HCT116 (cell line): ENCODE results near the gene CCNB2. TPM values are rescaled to one million over a fixed set of nuclear protein-coding genes. Genes with fewer than 3 reads are reported as not detected.

Experiments used
- ATAC-seq: fragments of 200-7000 bp; cut with Tn5 transposase; 2 replicates; pipeline ENCODE4 v1.9.1; 2020; ENCODE audit warnings: mild to moderate bottlenecking, moderate library complexity
- BruUV-seq: library from RNA; stranded (reverse); fragments of 400-500 nt; replicated peaks from 2 replicates; lab custom pipeline; 2021; lab: Mats Ljungman, UMichigan
- CTCF ChIA-PET: fragments of 300-600 bp; sonication (Branson Sonifier 250); formaldehyde crosslinking; loops from one replicate; lab custom pipeline; 2021; ENCODE audit warnings: antibody characterized with exemption; lab: Charles Lee
- POLR2A ChIA-PET: fragments of 300-600, 350-600 bp; sonication (Branson Sonifier 250); formaldehyde crosslinking; loops from one replicate; lab custom pipeline; 2021; ENCODE audit warnings: antibody characterized with exemption; lab: Charles Lee
- RAD21 ChIA-PET, 2 experiments: fragments of 300-600 bp; sonication (Branson Sonifier 250); formaldehyde crosslinking; loops; one replicate each; lab custom pipeline; 2023; ENCODE audit warnings: low total read pairs in 2 of 2; ENCODE audit not compliant: uncharacterized antibody in 2 of 2, unreplicated experiment in 2 of 2, low non-redundant PET in 1 of 2; lab: Charles Lee
- DNase-seq: peaks from one replicate; pipeline ENCODE4 v3.0.0-alpha.2; 2010; ENCODE audit warnings: low read depth, low spot score
- H2AFZ ChIP-seq: fragments of 200-600 bp; shearing (Covaris generic), sonication (generic); 2 replicates; pipeline ENCODE4 v1.6.1; 2017; ENCODE audit warnings: low read depth, mixed run types, mixed read lengths, antibody characterized with exemption, low read length; ENCODE audit not compliant: poor library complexity, severe bottlenecking
- H3K27ac ChIP-seq: 2 replicates; pipeline ENCODE4 v1.5.1; 2012; ENCODE audit warnings: low read depth, low read length
- H3K27me3 ChIP-seq: fragments of 200-600 bp; sonication (generic); 2 replicates; pipeline ENCODE4 v1.6.1; 2016; ENCODE audit warnings: mixed run types, low read length, mixed read lengths; ENCODE audit not compliant: insufficient read depth
- H3K36me3 ChIP-seq, 2 experiments: fragments of 200-500 bp in 1 of 2; fragments of 200-600 bp in 1 of 2; sonication (Bioruptor generic) in 1 of 2; sonication (generic) in 1 of 2; 2 replicates each; pipeline versions ENCODE4 v1.5.1 to v1.6.1; 2014 to 2016; ENCODE audit warnings: low read length in 2 of 2, inconsistent platforms in 1 of 2, mixed read lengths in 1 of 2, mixed run types in 1 of 2; ENCODE audit not compliant: insufficient read depth in 2 of 2, control insufficient read depth in 1 of 2
- H3K4me1 ChIP-seq, 2 experiments: fragments of 200-600 bp in 1 of 2; sonication (generic) in 1 of 2; 2 replicates each; pipeline versions ENCODE4 v1.5.1 to v1.6.1; 2012 to 2017; ENCODE audit warnings: low read length in 2 of 2, inconsistent platforms in 1 of 2, mild to moderate bottlenecking in 1 of 2, mixed read lengths in 1 of 2, mixed run types in 1 of 2, moderate library complexity in 1 of 2; ENCODE audit not compliant: insufficient read depth in 2 of 2, control insufficient read depth in 1 of 2
- H3K4me2 ChIP-seq: fragments of 200-600 bp; sonication (generic); 2 replicates; pipeline ENCODE4 v1.6.1; 2017; ENCODE audit warnings: mixed run types, low read length, mixed read lengths
- H3K4me3 ChIP-seq, 2 experiments: fragments of 200-600 bp in 1 of 2; sonication (generic) in 1 of 2; replicated peaks in 1 of 2; 2 replicates each; pipeline ENCODE4 v1.5.1; 2011 to 2016; ENCODE audit warnings: low read length in 2 of 2, control low read depth in 1 of 2, low read depth in 1 of 2, mild to moderate bottlenecking in 1 of 2, mixed read lengths in 1 of 2, mixed run types in 1 of 2
- H3K79me2 ChIP-seq: fragments of 200-600 bp; sonication (generic); 2 replicates; pipeline ENCODE4 v1.6.1; 2017; ENCODE audit warnings: mild to moderate bottlenecking, mixed run types, low read length, moderate library complexity, mixed read lengths; ENCODE audit not compliant: insufficient read depth
- H3K9ac ChIP-seq: fragments of 200-600 bp; sonication (generic); 2 replicates; pipeline ENCODE4 v1.6.1; 2016; ENCODE audit warnings: low read length, mixed read lengths
- H3K9me2 ChIP-seq: fragments of 200-600 bp; sonication (generic), shearing (Covaris generic); 2 replicates; pipeline ENCODE4 v1.6.1; 2017; ENCODE audit warnings: mixed run types, mild to moderate bottlenecking, moderate library complexity; ENCODE audit not compliant: insufficient read depth
- H3K9me3 ChIP-seq, 2 experiments: fragments of 200-500 bp in 1 of 2; fragments of 200-600 bp in 1 of 2; sonication (Bioruptor generic) in 1 of 2; sonication (generic) in 1 of 2; 2 replicates each; pipeline ENCODE4 v1.6.1; 2014 to 2017; ENCODE audit warnings: low read length in 2 of 2, mixed read lengths in 2 of 2, inconsistent platforms in 1 of 2, low read depth in 1 of 2, mild to moderate bottlenecking in 1 of 2, mixed run types in 1 of 2, moderate library complexity in 1 of 2; ENCODE audit not compliant: control insufficient read depth in 1 of 2, insufficient read depth in 1 of 2
- H4K20me1 ChIP-seq: fragments of 200-600 bp; sonication (generic), shearing (Covaris generic); 2 replicates; pipeline ENCODE4 v1.6.1; 2017; ENCODE audit warnings: mixed run types, mild to moderate bottlenecking, moderate library complexity; ENCODE audit not compliant: insufficient read depth
- CBX3 ChIP-seq: IDR thresholded peaks from 2 replicates; pipeline ENCODE4 v1.6.1; 2012; ENCODE audit warnings: low read depth
- EGR1 ChIP-seq: IDR thresholded peaks from 2 replicates; pipeline ENCODE4 v1.6.1; 2012; ENCODE audit warnings: low read depth
- EZH2 ChIP-seq: fragments of 200-600 bp; sonication (generic); IDR thresholded peaks from 2 replicates; pipeline ENCODE4 v1.6.1; 2017; ENCODE audit warnings: antibody characterized with exemption, mixed run types
- EZH2phosphoT487 ChIP-seq: fragments of 200-600 bp; IDR thresholded peaks from 2 replicates; pipeline ENCODE4 v1.6.1; 2018; ENCODE audit warnings: antibody characterized with exemption, borderline replicate concordance
- JUND ChIP-seq: IDR thresholded peaks from 2 replicates; pipeline ENCODE4 v1.6.1; 2012
- POLR2A ChIP-seq: IDR thresholded peaks from 2 replicates; pipeline ENCODE4 v1.7.0; 2011; ENCODE audit warnings: borderline replicate concordance; ENCODE audit not compliant: insufficient read depth, insufficient read length; ENCODE audit errors: extremely low read depth
- POLR2AphosphoS5 ChIP-seq: IDR thresholded peaks from 2 replicates; pipeline ENCODE4 v1.6.1; 2011; ENCODE audit warnings: mild to moderate bottlenecking, low read depth, low read length, moderate library complexity
- SIN3A ChIP-seq: IDR thresholded peaks from 2 replicates; pipeline ENCODE4 v1.6.1; 2012; ENCODE audit warnings: low read depth
- YY1 ChIP-seq: IDR thresholded peaks from 2 replicates; pipeline ENCODE4 v1.6.1; 2011; ENCODE audit warnings: low read length, low read depth, moderate library complexity, mild to moderate bottlenecking; ENCODE audit not compliant: insufficient replicate concordance; ENCODE audit errors: extremely low read depth
- ZNF274 ChIP-seq: fragments of 200-500 bp; sonication (Bioruptor generic); IDR thresholded peaks from 2 replicates; pipeline ENCODE4 v1.6.1; 2014; ENCODE audit warnings: mild to moderate bottlenecking, low read depth, low read length, inconsistent platforms
- intact Hi-C: fragments of 100-400 bp; cut with micrococcal nuclease; formaldehyde crosslinking; loops from 2 replicates; pipeline ENCODE4 v1.10.0; 2022
- total RNA-seq: library from RNA; stranded (reverse); gene quantifications from one replicate; pipeline ENCODE4 v1.2.1, GENCODE V29; 2021; ENCODE audit not compliant: unreplicated experiment
- TF ChIP-seq, protein P1 (sequence below), 3 experiments: fragments of 200-600 bp in 1 of 3; sonication (generic) in 1 of 3; IDR thresholded peaks in 2 of 3; conservative IDR thresholded peaks in 1 of 3; 2 replicates each; pipeline ENCODE4 v1.5.1; 2012 to 2017; ENCODE audit warnings: low read depth in 2 of 3, low read length in 2 of 3, antibody characterized with exemption in 1 of 3, borderline replicate concordance in 1 of 3, control low read depth in 1 of 3, mild to moderate bottlenecking in 1 of 3, mixed read lengths in 1 of 3, mixed run types in 1 of 3, moderate library complexity in 1 of 3; ENCODE audit not compliant: insufficient read depth in 1 of 3
- TF ChIP-seq, protein P2 (sequence below): IDR thresholded peaks from 2 replicates; pipeline ENCODE4 v1.6.1; 2012
- TF ChIP-seq, protein P3 (sequence below): IDR thresholded peaks from 2 replicates; pipeline ENCODE4 v1.6.1; 2012; ENCODE audit warnings: low read depth
- TF ChIP-seq, protein P4 (sequence below): IDR thresholded peaks from 2 replicates; pipeline ENCODE4 v1.6.1; 2012
- TF ChIP-seq, protein P5 (sequence below): IDR thresholded peaks from 2 replicates; pipeline ENCODE4 v1.6.1; 2011; ENCODE audit warnings: mild to moderate bottlenecking, low read length, moderate library complexity; ENCODE audit not compliant: insufficient replicate concordance; ENCODE audit errors: extremely low read depth

CCNB2 gene
- total RNA-seq, 1 experiment from 2014 or later, result 88.7 TPM

DNA sequence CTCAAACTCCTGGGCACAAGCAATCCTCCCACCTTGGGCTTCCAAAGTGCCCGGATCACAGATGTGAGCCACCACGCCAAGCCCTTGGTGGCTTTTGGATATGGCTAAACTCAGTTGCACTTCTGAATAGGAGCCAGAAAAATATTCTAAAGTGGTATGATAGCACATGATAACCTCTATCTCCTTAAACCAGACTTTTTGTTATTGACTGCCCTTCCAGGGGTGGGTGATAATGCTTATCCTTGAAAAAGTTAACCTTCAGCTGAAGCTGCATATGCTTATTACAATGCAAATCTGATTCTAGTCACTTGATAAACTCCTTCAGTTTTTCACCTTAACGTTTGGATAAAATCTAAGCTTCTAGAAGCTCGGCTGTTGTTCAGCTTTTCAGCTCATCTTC is 6.3 kb downstream of the CCNB2 start:
- Histone ChIP-seq H3K4me1 (peaks cover 2% of the 10 kb centered on the region in 2 experiments), H3K9me3 (no peaks in the 10 kb centered on the region), H3K36me3 (peaks cover 55 to 71% of the 10 kb centered on the region in 2 experiments), H3K9ac (no peak overlapping the region), H4K20me1 (no peaks in the 10 kb centered on the region), H3K4me2 (no peak overlapping the region), H3K27ac (no peak overlapping the region), H3K4me3 (no peak overlapping the region), H3K27me3 (no peaks in the 10 kb centered on the region), H3K79me2 (peaks cover 65% of the 10 kb centered on the region), H2AFZ (no peak overlapping the region), H3K9me2 (no peaks in the 10 kb centered on the region)
- ChIA-PET RAD21 (interaction anchor here in 1 of 2 experiments (0.6 kb wide), 1 partner anchor 272 kb away, joined by 3 read pairs; no protein-coding TSS in a partner anchor), CTCF (no interaction called here), POLR2A (no interaction called here)
- ATAC-seq (no peak), DNase-seq (no peak)
- no TSS peak for BruUV-seq
- no peak for TF ChIP-seq SIN3A
- TF ChIP-seq, protein P1, sequence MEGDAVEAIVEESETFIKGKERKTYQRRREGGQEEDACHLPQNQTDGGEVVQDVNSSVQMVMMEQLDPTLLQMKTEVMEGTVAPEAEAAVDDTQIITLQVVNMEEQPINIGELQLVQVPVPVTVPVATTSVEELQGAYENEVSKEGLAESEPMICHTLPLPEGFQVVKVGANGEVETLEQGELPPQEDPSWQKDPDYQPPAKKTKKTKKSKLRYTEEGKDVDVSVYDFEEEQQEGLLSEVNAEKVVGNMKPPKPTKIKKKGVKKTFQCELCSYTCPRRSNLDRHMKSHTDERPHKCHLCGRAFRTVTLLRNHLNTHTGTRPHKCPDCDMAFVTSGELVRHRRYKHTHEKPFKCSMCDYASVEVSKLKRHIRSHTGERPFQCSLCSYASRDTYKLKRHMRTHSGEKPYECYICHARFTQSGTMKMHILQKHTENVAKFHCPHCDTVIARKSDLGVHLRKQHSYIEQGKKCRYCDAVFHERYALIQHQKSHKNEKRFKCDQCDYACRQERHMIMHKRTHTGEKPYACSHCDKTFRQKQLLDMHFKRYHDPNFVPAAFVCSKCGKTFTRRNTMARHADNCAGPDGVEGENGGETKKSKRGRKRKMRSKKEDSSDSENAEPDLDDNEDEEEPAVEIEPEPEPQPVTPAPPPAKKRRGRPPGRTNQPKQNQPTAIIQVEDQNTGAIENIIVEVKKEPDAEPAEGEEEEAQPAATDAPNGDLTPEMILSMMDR (IDR thresholded peaks at IDR 0.05 in 2 of 3, conservative IDR thresholded peaks at IDR 0.05 in 1 of 3; ENCODE audit: borderline replicate concordance in 1 of 3, insufficient read depth in 1 of 3, low read depth in 2 of 3, low read length in 2 of 3), result no peak
- TF ChIP-seq, protein P2, sequence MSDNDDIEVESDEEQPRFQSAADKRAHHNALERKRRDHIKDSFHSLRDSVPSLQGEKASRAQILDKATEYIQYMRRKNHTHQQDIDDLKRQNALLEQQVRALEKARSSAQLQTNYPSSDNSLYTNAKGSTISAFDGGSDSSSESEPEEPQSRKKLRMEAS, result no peak
- no peak for TF ChIP-seq EZH2phosphoT487
- TF ChIP-seq EZH2, result no peak
- TF ChIP-seq, protein P3, sequence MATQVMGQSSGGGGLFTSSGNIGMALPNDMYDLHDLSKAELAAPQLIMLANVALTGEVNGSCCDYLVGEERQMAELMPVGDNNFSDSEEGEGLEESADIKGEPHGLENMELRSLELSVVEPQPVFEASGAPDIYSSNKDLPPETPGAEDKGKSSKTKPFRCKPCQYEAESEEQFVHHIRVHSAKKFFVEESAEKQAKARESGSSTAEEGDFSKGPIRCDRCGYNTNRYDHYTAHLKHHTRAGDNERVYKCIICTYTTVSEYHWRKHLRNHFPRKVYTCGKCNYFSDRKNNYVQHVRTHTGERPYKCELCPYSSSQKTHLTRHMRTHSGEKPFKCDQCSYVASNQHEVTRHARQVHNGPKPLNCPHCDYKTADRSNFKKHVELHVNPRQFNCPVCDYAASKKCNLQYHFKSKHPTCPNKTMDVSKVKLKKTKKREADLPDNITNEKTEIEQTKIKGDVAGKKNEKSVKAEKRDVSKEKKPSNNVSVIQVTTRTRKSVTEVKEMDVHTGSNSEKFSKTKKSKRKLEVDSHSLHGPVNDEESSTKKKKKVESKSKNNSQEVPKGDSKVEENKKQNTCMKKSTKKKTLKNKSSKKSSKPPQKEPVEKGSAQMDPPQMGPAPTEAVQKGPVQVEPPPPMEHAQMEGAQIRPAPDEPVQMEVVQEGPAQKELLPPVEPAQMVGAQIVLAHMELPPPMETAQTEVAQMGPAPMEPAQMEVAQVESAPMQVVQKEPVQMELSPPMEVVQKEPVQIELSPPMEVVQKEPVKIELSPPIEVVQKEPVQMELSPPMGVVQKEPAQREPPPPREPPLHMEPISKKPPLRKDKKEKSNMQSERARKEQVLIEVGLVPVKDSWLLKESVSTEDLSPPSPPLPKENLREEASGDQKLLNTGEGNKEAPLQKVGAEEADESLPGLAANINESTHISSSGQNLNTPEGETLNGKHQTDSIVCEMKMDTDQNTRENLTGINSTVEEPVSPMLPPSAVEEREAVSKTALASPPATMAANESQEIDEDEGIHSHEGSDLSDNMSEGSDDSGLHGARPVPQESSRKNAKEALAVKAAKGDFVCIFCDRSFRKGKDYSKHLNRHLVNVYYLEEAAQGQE, result no peak
- TF ChIP-seq, protein P4, sequence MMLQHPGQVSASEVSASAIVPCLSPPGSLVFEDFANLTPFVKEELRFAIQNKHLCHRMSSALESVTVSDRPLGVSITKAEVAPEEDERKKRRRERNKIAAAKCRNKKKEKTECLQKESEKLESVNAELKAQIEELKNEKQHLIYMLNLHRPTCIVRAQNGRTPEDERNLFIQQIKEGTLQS, result no peak
- TF ChIP-seq POLR2A, result no peak
- TF ChIP-seq YY1, result no peak
- TF ChIP-seq JUND, result no peak
- no peak for TF ChIP-seq POLR2AphosphoS5
- TF ChIP-seq EGR1, result no peak
- TF ChIP-seq, protein P5, sequence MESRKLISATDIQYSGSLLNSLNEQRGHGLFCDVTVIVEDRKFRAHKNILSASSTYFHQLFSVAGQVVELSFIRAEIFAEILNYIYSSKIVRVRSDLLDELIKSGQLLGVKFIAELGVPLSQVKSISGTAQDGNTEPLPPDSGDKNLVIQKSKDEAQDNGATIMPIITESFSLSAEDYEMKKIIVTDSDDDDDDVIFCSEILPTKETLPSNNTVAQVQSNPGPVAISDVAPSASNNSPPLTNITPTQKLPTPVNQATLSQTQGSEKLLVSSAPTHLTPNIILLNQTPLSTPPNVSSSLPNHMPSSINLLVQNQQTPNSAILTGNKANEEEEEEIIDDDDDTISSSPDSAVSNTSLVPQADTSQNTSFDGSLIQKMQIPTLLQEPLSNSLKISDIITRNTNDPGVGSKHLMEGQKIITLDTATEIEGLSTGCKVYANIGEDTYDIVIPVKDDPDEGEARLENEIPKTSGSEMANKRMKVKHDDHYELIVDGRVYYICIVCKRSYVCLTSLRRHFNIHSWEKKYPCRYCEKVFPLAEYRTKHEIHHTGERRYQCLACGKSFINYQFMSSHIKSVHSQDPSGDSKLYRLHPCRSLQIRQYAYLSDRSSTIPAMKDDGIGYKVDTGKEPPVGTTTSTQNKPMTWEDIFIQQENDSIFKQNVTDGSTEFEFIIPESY, result no peak
- TF ChIP-seq ZNF274, result no peak
- TF ChIP-seq CBX3, result no peak
- intact Hi-C loops, result no loop called here
